Limb (tissue), 2 donors: ENCODE measurements around the gene SOS2.
"Not testable (repeated sequence)": the region's sequence is repeated elsewhere in the genome, so short reads cannot be mapped to it uniquely, and the experiment has no call there.

Source experiments
- DNase-seq, 2 donors: peaks; one replicate each; pipeline ENCODE4 v3.0.0-alpha.2; 2016; ENCODE audit errors: extremely low spot score in 2 of 2

Gene SOS2

GRCh38 chr14:50085570-50086320 lies 145.6 kb downstream of the SOS2 start:
- no peak for DNase-seq

GRCh38 chr14:50084666-50085065 lies 146.7 kb downstream of the SOS2 start:
- DNase-seq: no peak

GRCh38 chr14:50083467-50084337 lies 147.7 kb downstream of the SOS2 start:
- no peak for DNase-seq

GRCh38 chr14:50082784-50083466 lies 148.5 kb downstream of the SOS2 start:
- no peak for DNase-seq

- DNase-seq: no peak
Observed at GRCh38 chr14:50082308-50082742, 149.1 kb downstream of the SOS2 start.

- not testable (repeated sequence) for DNase-seq
Observed at GRCh38 chr14:50079103-50079502, 152.3 kb downstream of the SOS2 start.

- DNase-seq: not testable (repeated sequence)
Observed at GRCh38 chr14:50073663-50074062, 157.7 kb downstream of the SOS2 start.

- no peak for DNase-seq
Observed at GRCh38 chr14:50072395-50072794, 159.0 kb downstream of the SOS2 start.

- DNase-seq: no peak
Observed at GRCh38 chr14:50070840-50071548, 160.4 kb downstream of the SOS2 start.

- DNase-seq: no peak
Observed at GRCh38 chr14:50070230-50070629, 161.1 kb downstream of the SOS2 start.

GRCh38 chr14:50069325-50069724 lies 162.1 kb downstream of the SOS2 start:
- DNase-seq: no peak

- DNase-seq: no peak
Observed at GRCh38 chr14:50068496-50068895, 162.9 kb downstream of the SOS2 start.

GRCh38 chr14:50067723-50068495 lies 163.5 kb downstream of the SOS2 start:
- no peak for DNase-seq
